ENCODE results near the gene TNS4. TPM values are rescaled to one million over a fixed set of nuclear protein-coding genes. Genes with fewer than 3 reads are reported as not detected.

TNS4 gene
- total RNA-seq, 3 donors from 2014 or later, result 3.0 to 13.1 (median 3.3) TPM

DNA sequence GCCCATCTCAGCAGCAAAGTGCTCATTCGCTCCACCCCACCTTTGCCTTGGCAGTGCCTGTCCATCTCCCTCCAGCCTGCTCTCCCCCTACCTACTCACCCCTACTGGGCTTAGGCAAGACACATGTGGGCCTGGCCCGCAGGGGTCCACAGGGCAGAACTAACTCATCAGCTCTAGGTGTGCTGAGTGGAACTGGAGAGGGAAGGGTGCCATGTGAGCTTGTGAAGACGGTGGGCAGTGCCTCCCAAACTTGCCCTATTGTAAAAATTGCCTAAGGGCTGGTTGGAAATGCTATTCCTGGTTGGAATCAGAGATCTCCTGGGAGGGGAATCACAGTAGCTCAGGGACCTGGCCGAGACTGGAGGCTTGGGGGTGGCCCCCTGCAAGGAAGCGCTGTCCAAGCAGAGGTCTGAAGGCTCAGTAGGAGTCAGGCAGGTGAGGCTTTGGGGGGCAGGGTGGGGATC is 29.1 kb upstream of the TNS4 start:
- TF ChIP-seq, protein P1, sequence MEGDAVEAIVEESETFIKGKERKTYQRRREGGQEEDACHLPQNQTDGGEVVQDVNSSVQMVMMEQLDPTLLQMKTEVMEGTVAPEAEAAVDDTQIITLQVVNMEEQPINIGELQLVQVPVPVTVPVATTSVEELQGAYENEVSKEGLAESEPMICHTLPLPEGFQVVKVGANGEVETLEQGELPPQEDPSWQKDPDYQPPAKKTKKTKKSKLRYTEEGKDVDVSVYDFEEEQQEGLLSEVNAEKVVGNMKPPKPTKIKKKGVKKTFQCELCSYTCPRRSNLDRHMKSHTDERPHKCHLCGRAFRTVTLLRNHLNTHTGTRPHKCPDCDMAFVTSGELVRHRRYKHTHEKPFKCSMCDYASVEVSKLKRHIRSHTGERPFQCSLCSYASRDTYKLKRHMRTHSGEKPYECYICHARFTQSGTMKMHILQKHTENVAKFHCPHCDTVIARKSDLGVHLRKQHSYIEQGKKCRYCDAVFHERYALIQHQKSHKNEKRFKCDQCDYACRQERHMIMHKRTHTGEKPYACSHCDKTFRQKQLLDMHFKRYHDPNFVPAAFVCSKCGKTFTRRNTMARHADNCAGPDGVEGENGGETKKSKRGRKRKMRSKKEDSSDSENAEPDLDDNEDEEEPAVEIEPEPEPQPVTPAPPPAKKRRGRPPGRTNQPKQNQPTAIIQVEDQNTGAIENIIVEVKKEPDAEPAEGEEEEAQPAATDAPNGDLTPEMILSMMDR (IDR thresholded peaks at IDR 0.05), result no peak
- ATAC-seq (no peak), DNase-seq (peak in 1 of 3 donors; percentile 18)
- H3K4me1 ChIP-seq (ENCODE audit: low read depth), result peaks cover 16% of the 10 kb centered on the region
- no peak overlapping the region for H3K4me3 ChIP-seq
- no peaks in the 10 kb centered on the region for H3K36me3 ChIP-seq (ENCODE audit: low read depth)
- H3K9me3 ChIP-seq, result no peaks in the 10 kb centered on the region
- intact Hi-C loops (cut with DNase I, micrococcal nuclease), result loop anchor here (5.0 to 10.0 kb wide), 2 partner anchors 86 to 88 kb away; partner anchors contain the start of gene IGFBP4 (in 2 of the 2)

DNA sequence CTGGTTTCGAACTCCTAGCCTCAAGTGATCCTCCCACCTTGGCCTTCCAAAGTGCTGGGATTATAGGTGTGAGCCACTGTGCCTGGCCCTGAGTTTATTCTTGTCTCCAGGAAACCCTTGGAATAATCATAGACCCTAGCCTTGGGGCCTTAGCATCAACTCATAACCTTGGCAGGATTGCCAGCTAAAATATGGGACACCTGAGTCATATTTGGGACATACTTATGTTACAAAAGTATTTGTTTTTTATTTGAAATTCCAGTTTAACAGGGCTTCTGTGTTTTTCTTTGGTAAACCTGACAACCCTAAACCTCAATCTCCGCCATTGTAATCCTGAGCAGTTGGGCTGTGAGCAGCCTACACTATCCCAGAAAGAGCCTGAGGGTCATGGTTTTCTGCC is 28.6 kb upstream of the TNS4 start:
- DNase-seq (no peak), ATAC-seq (no peak)
- TF ChIP-seq, protein P1 (IDR thresholded peaks at IDR 0.05), result no peak
- Histone ChIP-seq H3K4me3 (no peak overlapping the region), H3K9me3 (no peaks in the 10 kb centered on the region), H3K36me3 (ENCODE audit: low read depth) (no peaks in the 10 kb centered on the region), H3K4me1 (ENCODE audit: low read depth) (peaks cover 16% of the 10 kb centered on the region)
- intact Hi-C loops (cut with DNase I, micrococcal nuclease), result loop anchor here (5.0 to 10.0 kb wide), 2 partner anchors 85 to 88 kb away; partner anchors contain the start of gene IGFBP4 (in 2 of the 2)

DNA sequence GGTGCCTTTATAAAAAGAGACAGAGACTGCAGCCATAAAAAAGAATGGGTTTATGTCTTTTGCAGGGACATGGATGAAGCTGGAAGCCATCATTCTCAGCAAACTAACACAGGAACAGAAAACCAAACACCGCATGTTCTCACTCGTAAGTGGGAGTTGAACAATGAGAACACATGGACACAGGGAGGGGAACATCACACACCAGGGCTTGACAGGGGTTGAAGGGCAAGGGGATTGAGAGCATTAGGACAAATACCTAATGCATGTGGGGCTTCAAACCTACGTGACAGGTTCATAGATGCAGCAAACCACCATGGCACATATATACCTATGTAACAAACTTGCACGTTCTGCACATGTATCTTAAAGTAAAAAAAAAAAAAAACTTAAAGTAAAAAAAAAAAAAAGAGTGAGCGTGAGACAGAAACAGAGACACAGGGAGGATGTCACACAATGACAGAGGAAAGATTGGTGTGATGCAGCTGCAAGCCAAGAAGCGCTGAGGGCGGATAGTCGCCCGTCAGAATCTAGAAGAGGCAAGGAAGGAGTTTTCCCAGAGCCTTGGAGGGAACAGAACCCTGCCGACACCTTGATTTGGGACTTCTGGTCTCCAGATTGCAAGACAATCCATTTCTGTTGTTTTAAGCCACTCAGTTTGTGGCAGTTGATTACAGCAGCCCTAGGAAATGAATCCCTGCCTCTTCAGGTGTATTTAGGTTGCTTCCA is 27.4 kb upstream of the TNS4 start:
- Histone ChIP-seq H3K4me3 (no peak overlapping the region), H3K36me3 (ENCODE audit: low read depth) (no peaks in the 10 kb centered on the region), H3K4me1 (ENCODE audit: low read depth) (peaks cover 16% of the 10 kb centered on the region), H3K9me3 (no peaks in the 10 kb centered on the region)
- DNase-seq (no peak), ATAC-seq (no peak)
- intact Hi-C loops (cut with DNase I, micrococcal nuclease), result no loop called here
- TF ChIP-seq, protein P1 (IDR thresholded peaks at IDR 0.05), result no peak

DNA sequence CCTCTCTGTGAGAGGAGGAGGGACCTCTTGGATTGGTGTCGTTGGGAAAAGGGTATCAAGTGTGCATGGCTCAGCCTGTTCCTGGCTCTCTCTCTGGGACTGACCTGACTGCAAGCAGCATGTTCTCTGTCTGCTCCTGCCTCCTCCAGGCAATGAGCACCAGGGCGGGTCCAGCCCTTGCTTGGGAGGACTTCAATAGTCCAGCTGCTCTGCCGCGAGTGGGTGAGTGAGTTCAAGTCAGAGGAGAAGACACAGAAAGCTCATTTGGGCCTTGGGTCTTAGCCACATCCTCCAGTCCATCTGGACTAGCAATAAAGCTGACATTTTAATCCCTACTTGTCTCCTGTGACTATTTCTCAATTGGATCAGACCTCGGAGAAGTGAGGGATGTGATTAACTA is 25.2 kb upstream of the TNS4 start:
- Histone ChIP-seq H3K9me3 (no peaks in the 10 kb centered on the region), H3K4me1 (ENCODE audit: low read depth) (peaks cover 2% of the 10 kb centered on the region), H3K36me3 (ENCODE audit: low read depth) (no peaks in the 10 kb centered on the region), H3K4me3 (no peak overlapping the region)
- DNase-seq, result peak in 1 of 3 donors; percentile 70
- ATAC-seq, result peak; percentile 65
- intact Hi-C loops (cut with DNase I, micrococcal nuclease), result no loop called here
- TF ChIP-seq, protein P1 (IDR thresholded peaks at IDR 0.05), result no peak

DNA sequence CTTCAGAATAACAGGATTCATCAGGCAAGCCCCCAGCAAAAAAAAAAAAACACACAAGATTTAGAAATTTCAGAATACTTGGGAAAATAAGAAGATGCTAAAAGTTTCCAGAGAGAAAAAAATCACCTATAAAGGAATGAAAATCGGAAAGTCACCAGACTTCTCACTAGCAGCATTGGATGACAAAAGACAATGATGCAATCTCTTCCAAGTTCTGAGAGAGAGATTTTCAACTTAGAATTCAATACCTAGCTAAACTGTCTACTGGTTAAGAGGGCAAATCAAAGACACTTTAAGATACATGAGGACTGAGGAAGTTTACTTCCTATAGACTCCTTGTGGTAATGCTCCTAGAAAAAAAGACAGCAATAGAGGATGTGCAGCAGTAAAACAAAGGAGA is 23.9 kb upstream of the TNS4 start:
- TF ChIP-seq, protein P1 (IDR thresholded peaks at IDR 0.05), result no peak
- ATAC-seq (no peak), DNase-seq (no peak)
- intact Hi-C loops (cut with DNase I, micrococcal nuclease), result no loop called here
- no peaks in the 10 kb centered on the region for H3K9me3 ChIP-seq
- H3K4me3 ChIP-seq, result no peak overlapping the region
- H3K4me1 ChIP-seq (ENCODE audit: low read depth), result no peaks in the 10 kb centered on the region
- no peaks in the 10 kb centered on the region for H3K36me3 ChIP-seq (ENCODE audit: low read depth)
